ENCODE measurements around the gene PSMC3IP.

Gene PSMC3IP

GRCh38 chr17:42571435-42572225 lies 5.9 kb downstream of the PSMC3IP start:
- TF ChIP-seq ZNF274 (IDR thresholded peaks at IDR 0.05; ENCODE audit: low read depth, low read length): no peak
- no peak overlapping the region for H3K4me3 ChIP-seq (ENCODE audit: low read length)

GRCh38 chr17:42568341-42569111 lies 9.0 kb downstream of the PSMC3IP start:
- H3K4me3 ChIP-seq (ENCODE audit: low read length): no peak overlapping the region
- no peak for TF ChIP-seq ZNF274 (IDR thresholded peaks at IDR 0.05; ENCODE audit: low read depth, low read length)

GRCh38 chr17:42566883-42567573 lies 10.5 kb downstream of the PSMC3IP start, which contains the start of gene MLX:
Gene MLX, plus strand, starts transcription at chr17:42567100. Its CDS starts 25 bp downstream, at chr17:42567125.
- peak within 1 kb of the TSS; percentile 83 for H3K4me3 ChIP-seq (ENCODE audit: low read length)
- TF ChIP-seq ZNF274 (IDR thresholded peaks at IDR 0.05; ENCODE audit: low read depth, low read length): no peak

GRCh38 chr17:42566215-42566882 lies 11.2 kb downstream of the PSMC3IP start:
- no peak for TF ChIP-seq ZNF274 (IDR thresholded peaks at IDR 0.05; ENCODE audit: low read depth, low read length)
- H3K4me3 ChIP-seq (ENCODE audit: low read length): peak overlapping the region; percentile 16; the same call in 1 of the 2 replicates

- TF ChIP-seq ZNF274 (IDR thresholded peaks at IDR 0.05; ENCODE audit: low read depth, low read length): no peak
- no peak overlapping the region for H3K4me3 ChIP-seq (ENCODE audit: low read length)
Observed at GRCh38 chr17:42565523-42566214, 11.9 kb downstream of the PSMC3IP start.

- no peak for TF ChIP-seq ZNF274 (IDR thresholded peaks at IDR 0.05; ENCODE audit: low read depth, low read length)
Observed at GRCh38 chr17:42564815-42565522, 12.6 kb downstream of the PSMC3IP start.

GRCh38 chr17:42563950-42564349 lies 13.6 kb downstream of the PSMC3IP start:
- no peak for TF ChIP-seq ZNF274 (IDR thresholded peaks at IDR 0.05; ENCODE audit: low read depth, low read length)
- H3K4me3 ChIP-seq (ENCODE audit: low read length): no peak overlapping the region; the same call in 1 of the 2 replicates

More at GRCh38 chr17:42564815-42565522, 12.6 kb downstream of the PSMC3IP start:
- no peak overlapping the region for H3K4me3 ChIP-seq (ENCODE audit: low read length)

- no peak for TF ChIP-seq ZNF274 (IDR thresholded peaks at IDR 0.05; ENCODE audit: low read depth, low read length)
- peak overlapping the region; percentile 84; the same call in 1 of the 2 replicates for H3K4me3 ChIP-seq (ENCODE audit: low read length)
Observed at GRCh38 chr17:42563543-42563942, 14.0 kb downstream of the PSMC3IP start.

GRCh38 chr17:42563143-42563509 lies 14.4 kb downstream of the PSMC3IP start:
- peak overlapping the region; percentile 84 for H3K4me3 ChIP-seq (ENCODE audit: low read length)
- TF ChIP-seq ZNF274 (IDR thresholded peaks at IDR 0.05; ENCODE audit: low read depth, low read length): no peak

GRCh38 chr17:42562388-42563142 lies 15.0 kb downstream of the PSMC3IP start:
- H3K4me3 ChIP-seq (ENCODE audit: low read length): peak overlapping the region; percentile 84
- TF ChIP-seq ZNF274 (IDR thresholded peaks at IDR 0.05; ENCODE audit: low read depth, low read length): no peak

- peak within 1 kb of the TSS; percentile 84 for H3K4me3 ChIP-seq (ENCODE audit: low read length)
- TF ChIP-seq ZNF274 (IDR thresholded peaks at IDR 0.05; ENCODE audit: low read depth, low read length): no peak
Observed at GRCh38 chr17:42561897-42562387, 15.6 kb downstream of the PSMC3IP start, which contains the start of gene COASY. Gene COASY, plus strand, starts transcription at chr17:42562148. Its CDS starts 475 bp downstream, at chr17:42562623.

GRCh38 chr17:42560246-42560645 lies 17.3 kb downstream of the PSMC3IP start:
- TF ChIP-seq ZNF274 (IDR thresholded peaks at IDR 0.05; ENCODE audit: low read depth, low read length): no peak
- no peak overlapping the region for H3K4me3 ChIP-seq (ENCODE audit: low read length)
